Myocyte (in vitro differentiated cells): ENCODE results near the gene GPR158. TPM values are rescaled to one million over a fixed set of nuclear protein-coding genes. Genes with fewer than 3 reads are reported as not detected.
A peak's percentile ranks its signal among the peaks of the same experiment; 100 is the strongest.

ENCODE experiments used
- DNase-seq: peaks from one replicate; pipeline ENCODE4 v3.0.0-alpha.2; 2012; ENCODE audit warnings: low read depth
- total RNA-seq: library from RNA; depleted of rRNA; stranded (reverse); fragments of >200 nt; gene quantifications from 2 replicates; pipeline ENCODE4 v1.2.3, GENCODE V29; 2014

GPR158 gene
- total RNA-seq, 1 donor from 2014 or later = 1.8 TPM

- DNase-seq = no peak
Measured at GRCh38 chr10:25562547-25562946, 387.7 kb downstream of the GPR158 start.

- DNase-seq = no peak
Measured at GRCh38 chr10:25564351-25564750, 389.6 kb downstream of the GPR158 start.

GRCh38 chr10:25565570-25565969 is 390.8 kb downstream of the GPR158 start:
- DNase-seq = no peak

- DNase-seq = no peak
Measured at GRCh38 chr10:25573316-25573715, 398.5 kb downstream of the GPR158 start.

- DNase-seq = no peak
Measured at GRCh38 chr10:25575343-25575742, 400.5 kb downstream of the GPR158 start.

GRCh38 chr10:25578061-25578460 is 403.3 kb downstream of the GPR158 start:
- DNase-seq = no peak

GRCh38 chr10:25582961-25583360 is 408.2 kb downstream of the GPR158 start:
- DNase-seq = no peak

GRCh38 chr10:25600651-25601050 is 425.9 kb downstream of the GPR158 start:
- DNase-seq = no peak

- no peak for DNase-seq
Measured at GRCh38 chr10:25604591-25604990, 429.8 kb downstream of the GPR158 start.

- DNase-seq = no peak
Measured at GRCh38 chr10:25614652-25615051, 439.9 kb downstream of the GPR158 start.

- peak; percentile 6 for DNase-seq
Measured at GRCh38 chr10:25615926-25616325, 441.1 kb downstream of the GPR158 start.

GRCh38 chr10:25616903-25617592 is 442.2 kb downstream of the GPR158 start:
- DNase-seq = peak; percentile 15

- DNase-seq = no peak
Measured at GRCh38 chr10:25627606-25628005, 452.8 kb downstream of the GPR158 start.

GRCh38 chr10:25629333-25629732 is 454.5 kb downstream of the GPR158 start:
- no peak for DNase-seq

- DNase-seq = peak; percentile 15
Measured at GRCh38 chr10:25631471-25631870, 456.7 kb downstream of the GPR158 start.

- no peak for DNase-seq
Measured at GRCh38 chr10:25632802-25633201, 458.0 kb downstream of the GPR158 start.

GRCh38 chr10:25633542-25633941 is 458.7 kb downstream of the GPR158 start:
- no peak for DNase-seq

GRCh38 chr10:25639646-25640045 is 464.8 kb downstream of the GPR158 start:
- DNase-seq = no peak

- DNase-seq = peak; percentile 22
Measured at GRCh38 chr10:25641595-25641994, 466.8 kb downstream of the GPR158 start.

- DNase-seq = no peak
Measured at GRCh38 chr10:25642721-25643120, 467.9 kb downstream of the GPR158 start.

GRCh38 chr10:25646371-25646770 is 471.6 kb downstream of the GPR158 start:
- no peak for DNase-seq

GRCh38 chr10:25651534-25651933 is 476.7 kb downstream of the GPR158 start:
- no peak for DNase-seq
